Measurements from ENCODE around the gene AVPR2. TPM values are rescaled to one million over a fixed set of nuclear protein-coding genes. Genes with fewer than 3 reads are reported as not detected.

AVPR2 gene
- total RNA-seq, 1 experiment from 2014 or later = 10.6 TPM

DNA sequence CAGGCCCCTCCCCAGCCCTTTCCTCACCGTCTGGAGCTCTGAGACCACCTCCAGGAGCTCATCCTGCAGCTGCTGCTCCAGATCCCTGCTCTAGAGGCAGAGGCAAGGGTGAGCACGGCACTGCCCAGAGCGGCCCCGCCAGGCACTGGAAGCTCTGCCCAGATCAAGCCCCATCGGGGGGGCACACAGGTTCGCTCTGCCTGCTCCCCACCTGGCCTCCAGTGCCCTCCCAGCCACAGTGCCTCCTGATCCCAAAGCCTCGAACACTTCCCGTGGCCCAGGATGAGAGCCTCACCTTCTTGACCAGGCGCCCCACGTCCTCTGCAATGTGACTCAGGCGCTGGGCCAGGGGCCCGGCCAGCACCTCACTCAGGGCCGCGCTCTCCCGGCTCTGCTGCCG, 16.6 kb downstream of the AVPR2 start:
- Histone ChIP-seq H3K27ac (ENCODE audit: low read length) (no peak overlapping the region), H3K4me3 (ENCODE audit: low read depth in 2 of 2, low read length in 2 of 2) (no peak overlapping the region), H3K9me3 (ENCODE audit: control insufficient read depth, insufficient read depth, low read depth, low read length) (no peaks in the 10 kb centered on the region), H3K36me3 (ENCODE audit: control insufficient read depth, insufficient read depth, low read length) (no peaks in the 10 kb centered on the region), H3K4me1 (ENCODE audit: control insufficient read depth, insufficient read depth, low read length) (peaks cover 27% of the 10 kb centered on the region), H3K27me3 (ENCODE audit: control insufficient read depth, insufficient read depth, low read length) (no peaks in the 10 kb centered on the region)
- ATAC-seq = no peak
- intact Hi-C loops (cut with micrococcal nuclease; ENCODE audit: unreplicated experiment) (loop anchor here (10.0 kb wide), 1 partner anchor 156 kb away; the partner anchor contains the start of gene PLXNB3), in situ Hi-C loops (cut with HindIII; ENCODE audit: low pct_unique_long_range_greater_than_20kb, low sequenced_read_pairs) (no loop called here)
- no peak for TF ChIP-seq TCF7L2 (IDR thresholded peaks at IDR 0.05; ENCODE audit: low read depth, low read length)
- TF ChIP-seq SIN3A (IDR thresholded peaks at IDR 0.05; ENCODE audit: borderline replicate concordance, insufficient read depth, low read depth, low read length) = no peak
- TF ChIP-seq, protein P1, sequence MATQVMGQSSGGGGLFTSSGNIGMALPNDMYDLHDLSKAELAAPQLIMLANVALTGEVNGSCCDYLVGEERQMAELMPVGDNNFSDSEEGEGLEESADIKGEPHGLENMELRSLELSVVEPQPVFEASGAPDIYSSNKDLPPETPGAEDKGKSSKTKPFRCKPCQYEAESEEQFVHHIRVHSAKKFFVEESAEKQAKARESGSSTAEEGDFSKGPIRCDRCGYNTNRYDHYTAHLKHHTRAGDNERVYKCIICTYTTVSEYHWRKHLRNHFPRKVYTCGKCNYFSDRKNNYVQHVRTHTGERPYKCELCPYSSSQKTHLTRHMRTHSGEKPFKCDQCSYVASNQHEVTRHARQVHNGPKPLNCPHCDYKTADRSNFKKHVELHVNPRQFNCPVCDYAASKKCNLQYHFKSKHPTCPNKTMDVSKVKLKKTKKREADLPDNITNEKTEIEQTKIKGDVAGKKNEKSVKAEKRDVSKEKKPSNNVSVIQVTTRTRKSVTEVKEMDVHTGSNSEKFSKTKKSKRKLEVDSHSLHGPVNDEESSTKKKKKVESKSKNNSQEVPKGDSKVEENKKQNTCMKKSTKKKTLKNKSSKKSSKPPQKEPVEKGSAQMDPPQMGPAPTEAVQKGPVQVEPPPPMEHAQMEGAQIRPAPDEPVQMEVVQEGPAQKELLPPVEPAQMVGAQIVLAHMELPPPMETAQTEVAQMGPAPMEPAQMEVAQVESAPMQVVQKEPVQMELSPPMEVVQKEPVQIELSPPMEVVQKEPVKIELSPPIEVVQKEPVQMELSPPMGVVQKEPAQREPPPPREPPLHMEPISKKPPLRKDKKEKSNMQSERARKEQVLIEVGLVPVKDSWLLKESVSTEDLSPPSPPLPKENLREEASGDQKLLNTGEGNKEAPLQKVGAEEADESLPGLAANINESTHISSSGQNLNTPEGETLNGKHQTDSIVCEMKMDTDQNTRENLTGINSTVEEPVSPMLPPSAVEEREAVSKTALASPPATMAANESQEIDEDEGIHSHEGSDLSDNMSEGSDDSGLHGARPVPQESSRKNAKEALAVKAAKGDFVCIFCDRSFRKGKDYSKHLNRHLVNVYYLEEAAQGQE (IDR thresholded peaks at IDR 0.05; ENCODE audit: insufficient read depth in 1 of 2, low read depth in 2 of 2, low read length in 1 of 2) = no peak
- TF ChIP-seq, protein P2, sequence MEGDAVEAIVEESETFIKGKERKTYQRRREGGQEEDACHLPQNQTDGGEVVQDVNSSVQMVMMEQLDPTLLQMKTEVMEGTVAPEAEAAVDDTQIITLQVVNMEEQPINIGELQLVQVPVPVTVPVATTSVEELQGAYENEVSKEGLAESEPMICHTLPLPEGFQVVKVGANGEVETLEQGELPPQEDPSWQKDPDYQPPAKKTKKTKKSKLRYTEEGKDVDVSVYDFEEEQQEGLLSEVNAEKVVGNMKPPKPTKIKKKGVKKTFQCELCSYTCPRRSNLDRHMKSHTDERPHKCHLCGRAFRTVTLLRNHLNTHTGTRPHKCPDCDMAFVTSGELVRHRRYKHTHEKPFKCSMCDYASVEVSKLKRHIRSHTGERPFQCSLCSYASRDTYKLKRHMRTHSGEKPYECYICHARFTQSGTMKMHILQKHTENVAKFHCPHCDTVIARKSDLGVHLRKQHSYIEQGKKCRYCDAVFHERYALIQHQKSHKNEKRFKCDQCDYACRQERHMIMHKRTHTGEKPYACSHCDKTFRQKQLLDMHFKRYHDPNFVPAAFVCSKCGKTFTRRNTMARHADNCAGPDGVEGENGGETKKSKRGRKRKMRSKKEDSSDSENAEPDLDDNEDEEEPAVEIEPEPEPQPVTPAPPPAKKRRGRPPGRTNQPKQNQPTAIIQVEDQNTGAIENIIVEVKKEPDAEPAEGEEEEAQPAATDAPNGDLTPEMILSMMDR (IDR thresholded peaks at IDR 0.05) = no peak
- no peak for TF ChIP-seq POLR2AphosphoS5 (IDR thresholded peaks at IDR 0.05; ENCODE audit: low read depth, low read length)
- no TSS peak for BruUV-seq (replicated peaks)
- ChIA-PET POLR2A (no interaction called here), CTCF (interaction anchor here (1.3 to 1.7 kb wide), 2 partner anchors 14 to 26 kb away, joined by 3 to 4 read pairs; no protein-coding TSS in a partner anchor)
- DNase-seq (ENCODE audit: low read depth, low spot score) = no peak

DNA sequence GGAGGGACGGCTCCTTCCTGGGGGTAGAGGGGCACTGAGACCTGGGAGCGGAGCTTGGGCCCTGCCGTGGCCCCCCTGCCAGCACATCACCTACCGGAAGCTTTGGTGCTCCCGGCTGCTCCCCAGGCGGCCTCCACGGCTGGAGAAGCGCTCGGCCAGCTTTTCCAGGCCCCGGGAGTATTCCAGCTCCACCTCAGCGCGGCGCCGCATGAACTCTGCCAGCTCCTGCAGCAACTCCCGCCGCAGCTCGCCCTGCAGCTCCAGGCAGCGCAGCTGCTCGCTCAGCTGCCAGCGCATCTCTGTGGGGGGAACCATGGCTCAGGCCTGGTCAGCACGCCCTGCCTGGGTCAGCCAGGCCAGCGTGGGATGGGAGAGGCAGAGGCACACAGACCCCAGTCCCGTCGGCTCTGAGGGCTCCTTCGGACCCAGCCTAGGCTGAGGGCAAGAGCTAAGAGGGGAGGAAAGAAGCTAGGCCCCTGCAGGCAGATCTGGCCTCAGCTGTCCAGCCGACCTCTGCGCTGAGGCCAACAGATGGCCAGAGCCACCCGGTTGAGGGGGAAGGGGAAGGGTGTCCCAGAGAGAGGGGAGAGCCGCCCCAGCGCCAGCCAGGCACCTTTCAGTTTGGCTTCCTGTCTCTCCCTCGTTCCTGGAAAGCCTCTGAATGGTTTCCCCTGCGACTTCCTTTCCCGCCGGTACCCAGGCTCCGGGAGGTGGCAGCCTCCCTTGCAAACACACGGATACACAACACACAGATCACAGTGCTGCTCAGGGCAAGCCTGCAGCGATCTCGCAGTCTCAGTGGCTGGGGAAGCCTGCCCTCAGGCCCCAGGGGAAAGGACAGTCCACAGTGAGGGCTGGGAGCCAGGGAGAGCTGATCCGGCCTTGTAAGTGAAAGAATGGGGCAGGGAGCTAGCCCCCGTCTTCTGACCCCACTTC, 17.3 kb downstream of the AVPR2 start:
- Histone ChIP-seq H3K4me1 (ENCODE audit: control insufficient read depth, insufficient read depth, low read length) (peaks cover 32% of the 10 kb centered on the region), H3K27ac (ENCODE audit: low read length) (no peak overlapping the region), H3K4me3 (ENCODE audit: low read depth in 2 of 2, low read length in 2 of 2) (no peak overlapping the region), H3K36me3 (ENCODE audit: control insufficient read depth, insufficient read depth, low read length) (no peaks in the 10 kb centered on the region), H3K9me3 (ENCODE audit: control insufficient read depth, insufficient read depth, low read depth, low read length) (no peaks in the 10 kb centered on the region), H3K27me3 (ENCODE audit: control insufficient read depth, insufficient read depth, low read length) (no peaks in the 10 kb centered on the region)
- in situ Hi-C loops (cut with HindIII; ENCODE audit: low pct_unique_long_range_greater_than_20kb, low sequenced_read_pairs) = no loop called here
- no peak for ATAC-seq
- intact Hi-C loops (cut with micrococcal nuclease; ENCODE audit: unreplicated experiment) = loop anchor here (10.0 kb wide), 1 partner anchor 157 kb away; the partner anchor contains the start of gene PLXNB3
- DNase-seq (ENCODE audit: low read depth, low spot score) = no peak
- no TSS peak for BruUV-seq (replicated peaks)
- TF ChIP-seq SIN3A (IDR thresholded peaks at IDR 0.05; ENCODE audit: borderline replicate concordance, insufficient read depth, low read depth, low read length) = no peak
- POLR2A ChIA-PET = no interaction called here
- CTCF ChIA-PET = interaction anchor here (0.7 to 2.2 kb wide), 4 partner anchors 12 to 89 kb away, joined by 3 to 24 read pairs (median 8); no protein-coding TSS in a partner anchor
